ENCODE results near the gene VSX1. TPM values are rescaled to one million over a fixed set of nuclear protein-coding genes. Genes with fewer than 3 reads are reported as not detected.

VSX1 gene
- polyA plus RNA-seq, 2 donors: not detected

DNA sequence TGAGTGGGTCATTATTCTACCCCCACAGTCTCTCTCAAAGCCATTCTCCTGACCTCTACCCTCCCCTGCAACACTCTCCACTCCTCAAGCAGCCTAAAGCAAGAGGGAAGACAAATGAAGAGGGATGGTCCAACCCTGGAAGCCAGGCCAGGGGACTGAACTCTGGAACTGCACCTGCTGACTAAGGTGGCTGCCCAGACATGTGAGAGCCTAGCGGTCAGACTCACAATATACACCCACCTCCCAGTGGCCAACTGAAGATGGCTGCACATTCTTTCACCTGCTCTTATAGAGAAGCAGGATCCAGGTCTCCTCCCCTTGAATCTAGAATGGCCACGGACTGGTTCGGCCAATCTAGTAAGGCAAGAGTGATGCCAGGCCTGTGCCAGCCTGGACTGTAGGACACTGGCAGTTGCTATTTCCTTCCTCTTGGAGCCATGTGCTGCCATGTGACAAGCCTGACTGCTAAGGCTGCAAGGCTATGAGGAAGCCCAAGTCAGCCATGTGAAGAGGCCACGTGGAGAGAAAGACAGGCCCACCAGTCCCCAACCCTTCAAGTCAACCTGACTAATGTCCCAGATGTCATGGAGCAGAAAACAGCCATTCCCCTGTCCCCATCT lies 55.8 kb downstream of the VSX1 start:
- peaks cover 0 to 17% of the 10 kb centered on the region in 2 donors for H3K36me3 ChIP-seq (ENCODE audit: control insufficient read depth in 2 of 2, insufficient read depth in 2 of 2, low read length in 1 of 2)

More for the DNA sequence above, 55.8 kb downstream of the VSX1 start:
- Histone ChIP-seq H3K4me3 (ENCODE audit: low read depth in 1 of 2, low read length in 2 of 2) (no peak overlapping the region), H3K27ac (ENCODE audit: low read depth in 2 of 2, low read length in 1 of 2) (no peak overlapping the region), H3K4me1 (ENCODE audit: control insufficient read depth in 2 of 2, insufficient read depth in 2 of 2, low read length in 1 of 2) (peaks cover 9 to 18% of the 10 kb centered on the region in 2 donors), H3K27me3 (ENCODE audit: control insufficient read depth in 1 of 2, insufficient read depth in 2 of 2, low read length in 2 of 2) (no peaks in the 10 kb centered on the region), H3K9me3 (ENCODE audit: control insufficient read depth in 2 of 2, insufficient read depth in 1 of 2, low read depth in 1 of 2, low read length in 1 of 2) (no peaks in the 10 kb centered on the region)
- 90 to 94% methylated on average over 4 of the region's 4 CpGs for WGBS, 2 donors

Other genes starting within 250 kb of the VSX1 start
- gene CST7, start 132.9 kb downstream of the VSX1 start, polyA plus RNA-seq: 1 to 10 TPM; 1.4 to 2.9 TPM
- gene APMAP, start 89.4 kb downstream of the VSX1 start, polyA plus RNA-seq: 10 to 100 TPM in 1 of 2 donors, 1 to 10 TPM in 1; 9.6 to 20.5 TPM
- 1 to 10 TPM; 8.0 to 8.8 TPM for gene ACSS1, start 24.0 kb downstream of the VSX1 start, polyA plus RNA-seq
- 10 to 100 TPM; 26.4 to 38.5 TPM for gene ENTPD6, start 113.6 kb upstream of the VSX1 start, polyA plus RNA-seq
- 10 to 100 TPM; 38.0 to 59.7 TPM for gene PYGB, start 165.9 kb upstream of the VSX1 start, polyA plus RNA-seq

Measured in esophagus (tissue), 2 donors.